Measurements from ENCODE around the gene TMEM106B.

DNA sequence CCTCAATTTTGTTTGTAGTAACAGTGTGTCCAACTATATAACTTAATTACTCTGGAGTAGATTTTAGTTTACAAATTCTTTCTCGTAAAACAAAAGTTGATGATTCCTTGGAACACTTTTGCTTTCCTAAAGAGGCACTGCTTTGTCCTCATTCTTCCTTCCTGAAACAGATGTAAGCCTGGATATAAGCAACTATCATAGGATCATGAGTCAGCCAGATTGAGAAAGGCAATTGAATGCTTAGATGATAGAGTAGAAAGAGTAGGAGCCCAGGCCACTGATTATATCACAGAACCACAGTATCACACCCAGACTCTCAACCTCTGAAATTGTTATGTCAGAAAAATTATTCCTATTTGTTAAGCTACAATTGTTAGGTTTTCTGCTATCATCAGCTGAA, 69.9 kb downstream of the TMEM106B start:
- TF ChIP-seq POLR2A (IDR thresholded peaks at IDR 0.05; ENCODE audit: low read length): no peak
- TF ChIP-seq GATA1 (IDR thresholded peaks at IDR 0.05; ENCODE audit: low read depth, low read length): no peak
